ENCODE measurements around the gene TMEM145.

The TMEM145 gene

DNA sequence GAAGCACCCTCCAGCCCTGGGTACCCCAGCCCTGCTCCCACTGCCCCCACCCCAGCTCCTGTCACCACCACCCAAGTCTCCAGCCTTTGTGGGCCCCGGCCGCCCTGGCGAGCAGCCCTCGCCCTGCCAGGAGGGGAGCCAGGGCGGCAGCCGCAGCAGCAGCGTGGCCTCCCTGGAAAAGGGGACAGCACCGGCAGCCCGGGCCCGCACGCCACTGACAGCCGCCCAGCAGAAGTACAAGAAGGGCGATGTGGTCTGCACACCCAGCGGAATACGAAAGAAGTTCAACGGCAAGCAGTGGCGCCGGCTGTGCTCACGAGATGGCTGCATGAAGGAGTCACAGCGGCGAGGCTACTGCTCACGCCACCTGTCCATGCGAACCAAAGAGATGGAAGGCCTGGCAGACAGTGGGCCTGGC lies 40.1 kb upstream of the TMEM145 start:
- in situ Hi-C loops (cut with HindIII; ENCODE audit: low pct_unique_long_range_greater_than_20kb, low sequenced_read_pairs) = no loop called here
- DNase-seq (ENCODE audit: low read depth in 1 of 2, low spot score in 1 of 2) = no peak
- no peak for TF ChIP-seq JUND (IDR thresholded peaks at IDR 0.05; ENCODE audit: low read depth)

DNA sequence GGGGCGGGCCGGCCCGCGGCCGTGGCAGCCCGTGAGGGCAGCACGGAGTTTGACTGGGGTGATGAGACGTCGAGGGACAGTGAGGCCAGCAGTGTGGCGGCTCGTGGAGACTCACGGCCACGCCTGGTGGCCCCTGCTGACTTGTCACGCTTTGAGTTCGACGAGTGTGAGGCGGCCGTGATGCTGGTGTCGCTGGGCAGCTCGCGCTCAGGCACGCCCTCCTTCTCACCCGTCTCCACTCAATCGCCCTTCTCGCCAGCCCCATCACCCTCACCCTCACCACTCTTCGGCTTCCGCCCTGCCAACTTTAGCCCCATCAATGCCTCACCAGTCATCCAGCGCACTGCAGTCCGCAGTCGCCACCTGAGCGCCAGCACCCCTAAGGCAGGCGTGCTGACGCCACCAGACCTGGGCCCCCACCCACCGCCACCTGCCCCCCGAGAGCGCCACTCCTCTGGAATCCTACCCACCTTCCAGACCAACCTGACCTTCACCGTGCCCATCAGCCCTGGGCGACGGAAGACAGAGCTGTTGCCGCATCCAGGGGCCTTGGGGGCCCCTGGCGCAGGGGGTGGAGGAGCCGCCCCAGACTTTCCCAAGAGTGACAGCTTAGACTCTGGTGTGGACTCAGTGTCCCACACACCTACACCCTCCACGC lies 39.6 kb upstream of the TMEM145 start:
- no peak for DNase-seq (ENCODE audit: low read depth in 1 of 2, low spot score in 1 of 2)
- no peak for TF ChIP-seq JUND (IDR thresholded peaks at IDR 0.05; ENCODE audit: low read depth)
- in situ Hi-C loops (cut with HindIII; ENCODE audit: low pct_unique_long_range_greater_than_20kb, low sequenced_read_pairs) = no loop called here

DNA sequence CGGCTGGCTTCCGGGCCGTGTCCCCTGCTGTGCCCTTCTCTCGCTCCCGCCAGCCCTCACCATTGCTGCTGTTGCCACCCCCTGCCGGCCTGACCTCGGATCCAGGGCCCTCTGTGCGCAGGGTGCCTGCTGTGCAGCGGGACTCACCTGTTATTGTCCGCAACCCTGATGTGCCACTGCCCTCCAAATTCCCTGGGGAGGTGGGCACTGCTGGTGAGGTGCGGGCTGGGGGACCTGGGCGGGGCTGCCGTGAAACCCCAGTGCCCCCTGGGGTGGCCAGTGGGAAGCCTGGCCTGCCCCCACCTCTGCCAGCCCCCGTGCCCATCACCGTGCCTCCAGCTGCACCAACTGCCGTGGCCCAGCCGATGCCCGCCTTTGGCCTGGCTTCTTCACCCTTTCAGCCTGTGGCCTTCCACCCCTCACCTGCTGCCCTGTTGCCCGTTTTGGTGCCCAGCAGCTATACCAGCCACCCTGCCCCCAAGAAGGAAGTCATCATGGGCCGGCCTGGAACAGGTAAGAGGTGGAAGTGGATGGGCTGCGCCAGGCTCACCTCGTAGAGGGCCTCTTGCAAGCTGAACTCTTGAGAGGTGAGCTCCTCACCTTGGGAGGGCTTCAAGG lies 38.9 kb upstream of the TMEM145 start:
- DNase-seq (ENCODE audit: low read depth in 1 of 2, low spot score in 1 of 2) = no peak
- TF ChIP-seq JUND (IDR thresholded peaks at IDR 0.05; ENCODE audit: low read depth) = no peak
- in situ Hi-C loops (cut with HindIII; ENCODE audit: low pct_unique_long_range_greater_than_20kb, low sequenced_read_pairs) = no loop called here

DNA sequence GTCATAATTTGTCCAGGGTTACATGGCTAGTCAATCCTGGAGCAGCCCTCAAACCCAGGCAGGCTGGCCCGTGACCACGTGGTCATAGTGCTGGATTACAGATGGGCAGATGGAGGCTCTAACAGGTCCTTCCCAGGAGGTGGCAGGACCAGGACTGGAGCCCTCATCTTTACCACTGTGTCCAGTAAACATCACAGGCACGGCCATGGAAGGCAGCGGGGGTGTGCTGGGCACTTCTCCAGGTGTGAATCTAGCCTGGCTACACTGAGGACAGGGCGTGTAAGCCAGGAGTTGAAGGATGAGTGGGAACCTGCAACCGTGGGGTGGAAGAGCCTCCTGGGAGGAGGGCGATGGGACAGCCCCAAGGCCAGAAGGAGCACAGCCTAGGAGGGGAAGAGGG lies 38.0 kb upstream of the TMEM145 start:
- in situ Hi-C loops (cut with HindIII; ENCODE audit: low pct_unique_long_range_greater_than_20kb, low sequenced_read_pairs) = no loop called here
- no peak for TF ChIP-seq JUND (IDR thresholded peaks at IDR 0.05; ENCODE audit: low read depth)
- no peak for DNase-seq (ENCODE audit: low read depth in 1 of 2, low spot score in 1 of 2)

DNA sequence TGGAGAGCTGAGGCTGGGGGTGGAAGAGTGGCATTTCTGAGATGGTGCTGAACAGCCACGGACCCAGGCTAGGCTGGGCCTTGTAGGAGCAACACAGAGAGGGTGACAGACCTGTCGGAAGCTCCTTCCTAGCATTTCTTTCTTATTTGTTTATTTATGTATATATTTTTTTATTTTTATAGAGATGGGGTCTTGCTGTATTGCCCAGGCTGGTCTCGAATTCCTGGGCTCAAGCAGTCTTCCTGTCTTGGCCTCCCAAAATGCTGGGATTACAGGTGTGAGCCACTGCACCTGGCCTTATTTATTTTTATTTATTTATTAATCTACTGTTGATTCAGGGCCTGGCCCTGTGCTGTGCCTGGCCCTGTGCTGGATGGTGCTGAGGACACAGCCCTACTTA lies 37.6 kb upstream of the TMEM145 start:
- in situ Hi-C loops (cut with HindIII; ENCODE audit: low pct_unique_long_range_greater_than_20kb, low sequenced_read_pairs) = no loop called here
- DNase-seq (ENCODE audit: low read depth in 1 of 2, low spot score in 1 of 2) = no peak
- no peak for TF ChIP-seq JUND (IDR thresholded peaks at IDR 0.05; ENCODE audit: low read depth)

DNA sequence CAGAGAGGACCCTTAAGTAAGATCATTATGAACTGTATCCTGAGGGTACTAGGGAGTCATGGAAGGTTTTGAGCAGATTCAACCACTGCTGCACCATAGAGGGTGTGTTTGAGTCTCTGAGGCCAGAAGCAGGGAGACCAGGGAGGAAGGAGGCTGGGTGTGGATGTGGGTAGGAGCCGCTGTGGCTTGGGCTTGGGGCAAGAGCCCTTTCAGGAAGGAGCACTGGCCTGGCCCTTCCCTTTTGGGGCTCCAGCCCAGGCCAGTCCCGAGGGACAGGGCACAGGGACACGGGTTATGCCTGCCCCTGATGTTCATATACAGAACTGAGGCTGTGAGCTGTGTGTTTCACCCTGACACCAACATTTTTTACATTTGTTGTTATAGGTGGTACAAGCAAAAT lies 36.8 kb upstream of the TMEM145 start:
- in situ Hi-C loops (cut with HindIII; ENCODE audit: low pct_unique_long_range_greater_than_20kb, low sequenced_read_pairs) = no loop called here
- DNase-seq (ENCODE audit: low read depth in 1 of 2, low spot score in 1 of 2) = no peak

DNA sequence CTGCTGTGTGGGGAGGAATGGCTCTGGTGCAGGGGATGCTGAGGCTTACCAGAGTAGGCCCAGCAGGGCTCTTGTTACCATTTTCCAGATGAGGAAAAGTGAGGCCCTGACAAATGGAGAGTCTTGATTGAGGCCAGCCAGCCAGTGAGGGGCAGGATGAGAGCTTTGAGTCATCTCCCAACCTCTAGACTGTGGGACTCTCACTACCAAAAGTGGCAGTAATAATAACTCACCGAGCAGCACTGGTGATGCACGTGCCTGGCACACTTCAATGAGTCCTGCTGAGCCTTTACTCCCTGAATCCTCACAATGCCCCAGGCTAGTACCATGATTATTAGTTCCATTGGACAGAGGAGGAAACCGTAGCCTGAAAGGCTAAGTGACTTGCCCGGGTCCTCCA lies 36.3 kb upstream of the TMEM145 start:
- in situ Hi-C loops (cut with HindIII; ENCODE audit: low pct_unique_long_range_greater_than_20kb, low sequenced_read_pairs) = no loop called here
- no peak for DNase-seq (ENCODE audit: low read depth in 1 of 2, low spot score in 1 of 2)
- no peak for TF ChIP-seq JUND (IDR thresholded peaks at IDR 0.05; ENCODE audit: low read depth)

More for the DNA sequence above, 36.8 kb upstream of the TMEM145 start:
- TF ChIP-seq JUND (IDR thresholded peaks at IDR 0.05; ENCODE audit: low read depth) = no peak

DNA sequence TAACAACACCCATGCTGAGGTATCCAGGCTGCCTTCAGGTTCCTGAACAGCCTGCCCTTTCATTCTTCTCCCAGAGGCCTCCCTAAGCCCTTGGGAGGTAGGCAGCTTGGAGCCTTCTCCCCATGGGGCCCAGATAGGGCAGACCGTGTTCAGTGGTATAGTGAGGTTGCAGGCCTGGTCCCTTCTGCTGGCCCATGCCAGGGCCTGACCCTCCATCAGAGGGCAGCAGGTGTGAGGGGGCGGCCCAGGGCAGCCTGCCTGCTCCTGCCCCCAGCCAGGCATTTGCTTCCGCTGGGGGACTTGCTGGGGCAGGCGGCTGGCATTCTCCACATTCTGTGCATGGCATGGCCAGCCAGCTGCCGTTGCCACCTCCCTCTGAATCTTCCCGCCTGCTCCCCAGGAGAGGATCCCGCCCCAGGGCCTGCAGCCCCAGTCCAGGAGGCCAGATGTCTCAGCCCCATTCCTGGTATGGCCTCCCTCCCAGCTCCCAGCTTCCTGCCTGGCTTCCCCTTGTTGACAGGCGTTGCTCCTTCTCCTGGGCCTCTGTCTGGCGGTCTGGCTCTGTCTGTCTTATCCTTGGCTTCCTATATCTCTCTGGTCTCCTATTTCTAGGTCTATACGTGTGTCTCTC lies 35.2 kb upstream of the TMEM145 start:
- in situ Hi-C loops (cut with HindIII; ENCODE audit: low pct_unique_long_range_greater_than_20kb, low sequenced_read_pairs) = no loop called here
- no peak for DNase-seq (ENCODE audit: low read depth in 1 of 2, low spot score in 1 of 2)
- no peak for TF ChIP-seq JUND (IDR thresholded peaks at IDR 0.05; ENCODE audit: low read depth)

DNA sequence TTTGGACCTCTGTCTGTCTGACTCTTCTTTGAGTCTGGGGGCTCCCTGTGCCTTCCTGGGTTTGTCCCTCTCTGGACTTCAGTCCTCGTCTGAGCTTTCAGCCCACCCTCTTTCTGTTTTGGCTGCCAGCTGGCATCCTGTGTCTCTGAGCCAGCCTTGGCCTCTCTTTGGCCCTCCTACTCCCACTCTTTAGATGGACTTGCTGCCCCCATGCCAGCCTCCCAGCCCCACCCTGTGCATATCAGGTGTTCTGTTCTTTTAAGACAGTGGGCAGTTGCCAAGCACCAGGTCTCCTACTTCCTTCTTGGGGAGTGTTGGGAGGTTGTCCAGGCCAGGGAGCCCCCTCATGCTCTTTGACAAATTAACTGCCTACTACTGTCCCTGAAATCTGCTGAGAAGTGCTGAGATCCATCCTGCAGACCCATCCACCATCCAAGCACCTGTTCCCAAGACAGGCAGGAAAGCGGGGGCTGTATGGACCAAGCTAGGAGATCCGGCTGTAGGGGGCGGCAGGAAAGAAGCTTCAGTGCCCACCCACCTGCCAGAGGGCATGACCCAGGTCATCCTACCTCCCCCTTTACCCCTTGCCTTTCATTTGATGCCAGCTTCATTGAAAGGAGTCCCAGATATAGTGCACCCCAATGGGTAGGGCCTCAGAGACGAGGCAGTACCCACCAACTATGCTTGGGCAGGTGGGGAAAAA lies 34.5 kb upstream of the TMEM145 start:
- DNase-seq (ENCODE audit: low read depth in 1 of 2, low spot score in 1 of 2) = no peak
- no peak for TF ChIP-seq JUND (IDR thresholded peaks at IDR 0.05; ENCODE audit: low read depth)
- in situ Hi-C loops (cut with HindIII; ENCODE audit: low pct_unique_long_range_greater_than_20kb, low sequenced_read_pairs) = no loop called here

DNA sequence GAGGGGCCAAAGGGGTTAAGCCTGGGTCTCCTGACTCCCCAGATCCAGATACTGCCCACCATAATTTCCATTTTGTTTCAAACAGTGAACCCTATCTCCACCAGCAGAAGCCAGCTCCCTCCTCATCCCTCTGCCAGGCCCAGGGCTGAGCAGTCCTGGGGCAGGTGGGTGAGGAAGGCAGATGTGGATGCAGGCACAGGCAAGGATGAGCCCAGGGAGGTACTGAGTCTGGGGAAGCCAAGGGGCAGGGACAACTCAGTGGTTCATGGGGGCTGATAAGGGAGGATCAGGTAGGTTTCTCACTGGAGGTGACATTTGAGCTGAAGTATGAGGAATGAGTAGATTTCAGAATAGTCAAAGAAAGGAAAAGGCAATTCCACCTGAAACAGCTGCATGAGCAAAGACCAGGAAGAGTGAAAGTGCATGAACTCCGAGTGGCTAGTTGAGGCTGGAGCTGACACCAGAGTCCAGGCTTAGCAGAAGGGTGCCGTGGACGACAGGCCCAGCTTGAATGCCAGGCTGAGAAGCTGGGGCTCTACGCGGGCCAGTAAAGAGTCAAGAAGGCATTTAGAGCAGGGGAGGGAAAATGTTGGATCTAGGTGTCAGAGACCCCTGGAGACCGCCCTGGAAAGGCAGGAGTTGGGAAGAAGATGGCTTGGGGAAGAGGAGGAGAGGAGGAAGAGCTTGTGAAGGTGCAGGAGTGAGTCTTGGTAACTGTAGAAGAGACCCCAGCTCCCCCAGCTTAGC lies 33.8 kb upstream of the TMEM145 start:
- DNase-seq (ENCODE audit: low read depth in 1 of 2, low spot score in 1 of 2) = no peak
- TF ChIP-seq JUND (IDR thresholded peaks at IDR 0.05; ENCODE audit: low read depth) = no peak
- in situ Hi-C loops (cut with HindIII; ENCODE audit: low pct_unique_long_range_greater_than_20kb, low sequenced_read_pairs) = no loop called here

DNA sequence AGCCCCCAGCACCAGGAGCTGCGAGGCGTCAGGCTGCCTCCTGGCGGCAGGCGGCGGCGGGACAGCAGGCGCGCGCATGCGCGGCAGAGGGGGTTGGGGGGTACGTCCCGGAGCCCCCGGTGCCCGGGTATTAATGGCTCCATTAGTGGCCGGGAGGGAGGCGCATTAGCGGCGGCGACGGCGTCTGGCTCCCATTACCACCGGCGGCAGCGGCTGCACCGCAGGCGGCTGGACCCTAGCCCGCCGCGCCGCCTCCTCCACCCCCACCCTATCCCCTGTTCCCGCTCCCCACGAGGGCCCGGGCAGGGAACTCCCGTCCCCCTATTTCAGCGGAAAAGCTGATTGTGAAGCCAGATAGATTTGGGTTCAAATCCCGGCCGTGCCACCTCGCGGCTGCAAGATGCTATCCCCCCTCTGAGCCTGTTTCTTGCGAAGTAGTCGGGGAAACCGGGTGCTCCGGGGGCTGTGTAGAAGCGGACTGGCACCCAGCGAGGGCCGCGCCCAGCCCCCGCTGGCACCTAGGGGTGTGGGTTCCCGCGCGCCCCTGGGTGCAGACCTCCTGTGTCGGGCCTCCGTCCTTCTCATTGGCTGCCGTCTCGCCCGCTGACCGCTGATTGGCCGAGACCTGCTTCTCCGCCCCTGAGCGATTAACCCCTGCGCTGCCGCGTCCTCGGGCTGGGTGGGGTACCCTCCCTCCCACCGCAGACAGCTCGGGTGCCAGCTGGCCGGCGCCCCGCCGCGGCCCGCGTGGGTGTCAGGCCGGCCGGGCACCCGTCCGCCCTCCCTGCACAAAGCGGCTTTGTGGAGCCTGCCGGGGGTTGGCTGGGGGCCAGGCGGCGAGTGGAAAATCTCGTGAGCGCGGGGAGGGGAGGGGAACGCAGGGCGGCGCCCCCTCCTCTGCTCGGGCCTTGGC lies 33.0 kb upstream of the TMEM145 start:
- DNase-seq (ENCODE audit: low read depth in 1 of 2, low spot score in 1 of 2) = peak; percentile 82 to 96
- no peak for TF ChIP-seq JUND (IDR thresholded peaks at IDR 0.05; ENCODE audit: low read depth)
- in situ Hi-C loops (cut with HindIII; ENCODE audit: low pct_unique_long_range_greater_than_20kb, low sequenced_read_pairs) = no loop called here

DNA sequence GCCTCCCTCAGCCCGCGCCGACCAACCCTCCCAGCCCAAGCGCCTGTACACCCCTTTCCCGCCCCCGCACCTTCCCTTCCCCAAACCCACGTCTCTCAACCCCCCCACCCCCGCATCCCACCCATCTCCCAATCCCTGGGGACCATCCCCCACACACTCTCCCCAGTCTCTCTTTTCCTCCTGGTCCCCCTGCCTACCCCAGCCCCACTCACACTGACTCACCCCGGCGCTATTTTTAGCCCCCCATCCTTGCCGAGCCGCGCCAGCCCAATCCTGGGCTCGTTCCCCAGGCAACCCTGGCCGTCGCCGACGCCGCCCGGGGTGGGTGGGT lies 32.3 kb upstream of the TMEM145 start:
- no peak for DNase-seq (ENCODE audit: low read depth in 1 of 2, low spot score in 1 of 2)
- in situ Hi-C loops (cut with HindIII; ENCODE audit: low pct_unique_long_range_greater_than_20kb, low sequenced_read_pairs) = no loop called here
- TF ChIP-seq JUND (IDR thresholded peaks at IDR 0.05; ENCODE audit: low read depth) = no peak

Measured in T47D (cell line).